Mammary epithelial cell (primary cell): Measurements from ENCODE around the gene PIN1.

ENCODE experiments used
- EZH2 ChIP-seq: IDR thresholded peaks from 2 replicates; pipeline ENCODE4 v1.6.1; 2012; ENCODE audit warnings: low read length, inconsistent platforms, borderline replicate concordance
- TF ChIP-seq, protein P1 (sequence below), 2 donors: IDR thresholded peaks in 1 of 2; conservative IDR thresholded peaks in 1 of 2; 2 replicates each; pipeline ENCODE4 v1.5.1; 2011 to 2012; ENCODE audit warnings: inconsistent platforms in 2 of 2, low read length in 2 of 2, mild to moderate bottlenecking in 2 of 2, control low read depth in 1 of 2, low read depth in 1 of 2; ENCODE audit not compliant: insufficient read depth in 1 of 2; ENCODE audit errors: extremely low read depth in 1 of 2

DNA sequence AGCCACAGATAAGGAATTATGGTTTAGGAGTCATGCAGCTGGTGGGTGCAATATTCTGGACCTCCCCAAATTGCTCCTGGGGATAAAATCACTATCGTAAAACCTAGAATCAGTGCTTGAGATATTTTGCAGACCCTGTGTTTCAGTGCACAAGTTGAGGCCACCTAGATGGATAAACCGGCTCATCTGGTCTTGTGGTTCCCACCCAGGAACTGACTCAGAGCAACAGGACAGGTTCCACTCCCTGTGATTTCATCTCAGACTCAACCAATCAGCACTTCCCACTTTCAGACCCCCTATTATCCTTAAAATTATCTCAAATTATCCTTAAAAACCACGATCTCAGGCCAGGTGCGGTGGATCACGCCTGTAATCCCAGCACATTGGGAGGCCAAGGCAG lies 37.2 kb upstream of the PIN1 start:
- TF ChIP-seq, protein P1, sequence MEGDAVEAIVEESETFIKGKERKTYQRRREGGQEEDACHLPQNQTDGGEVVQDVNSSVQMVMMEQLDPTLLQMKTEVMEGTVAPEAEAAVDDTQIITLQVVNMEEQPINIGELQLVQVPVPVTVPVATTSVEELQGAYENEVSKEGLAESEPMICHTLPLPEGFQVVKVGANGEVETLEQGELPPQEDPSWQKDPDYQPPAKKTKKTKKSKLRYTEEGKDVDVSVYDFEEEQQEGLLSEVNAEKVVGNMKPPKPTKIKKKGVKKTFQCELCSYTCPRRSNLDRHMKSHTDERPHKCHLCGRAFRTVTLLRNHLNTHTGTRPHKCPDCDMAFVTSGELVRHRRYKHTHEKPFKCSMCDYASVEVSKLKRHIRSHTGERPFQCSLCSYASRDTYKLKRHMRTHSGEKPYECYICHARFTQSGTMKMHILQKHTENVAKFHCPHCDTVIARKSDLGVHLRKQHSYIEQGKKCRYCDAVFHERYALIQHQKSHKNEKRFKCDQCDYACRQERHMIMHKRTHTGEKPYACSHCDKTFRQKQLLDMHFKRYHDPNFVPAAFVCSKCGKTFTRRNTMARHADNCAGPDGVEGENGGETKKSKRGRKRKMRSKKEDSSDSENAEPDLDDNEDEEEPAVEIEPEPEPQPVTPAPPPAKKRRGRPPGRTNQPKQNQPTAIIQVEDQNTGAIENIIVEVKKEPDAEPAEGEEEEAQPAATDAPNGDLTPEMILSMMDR (conservative IDR thresholded peaks at IDR 0.05 in 1 of 2, IDR thresholded peaks at IDR 0.05 in 1 of 2; ENCODE audit: extremely low read depth in 1 of 2, insufficient read depth in 1 of 2, low read depth in 1 of 2, low read length in 2 of 2) = no peak
- TF ChIP-seq EZH2 = no peak
